MM.1S (cell line): ENCODE results near the gene BRD3OS.

Experiments used
- DNase-seq: peaks from one replicate; pipeline ENCODE4 v3.0.0-alpha.2; 2015
- H2AFZ ChIP-seq: fragments of 300-600 bp; sonication (generic); 2 replicates; pipeline ENCODE4 v1.6.0; 2016; ENCODE audit warnings: antibody characterized with exemption, low read length
- H3F3A ChIP-seq: fragments of 300-600 bp; sonication (generic); 2 replicates; pipeline ENCODE4 v1.6.1; 2016; ENCODE audit warnings: mild to moderate bottlenecking, antibody characterized with exemption, low read length, moderate library complexity, mixed read lengths; ENCODE audit not compliant: insufficient read depth
- H3K27ac ChIP-seq: fragments of 300-600 bp; sonication (generic); 2 replicates; pipeline ENCODE4 v1.5.1; 2016; ENCODE audit warnings: mild to moderate bottlenecking, low read length
- H3K27me3 ChIP-seq: fragments of 300-600 bp; sonication (generic); replicated peaks from 2 replicates; pipeline ENCODE4 v1.6.0; 2016; ENCODE audit warnings: low read length; ENCODE audit not compliant: insufficient read depth
- H3K36me3 ChIP-seq: fragments of 300-600 bp; sonication (generic); replicated peaks from 2 replicates; pipeline ENCODE4 v1.6.1; 2016; ENCODE audit warnings: mild to moderate bottlenecking, low read length, mixed read lengths; ENCODE audit not compliant: insufficient read depth
- H3K4me1 ChIP-seq: fragments of 300-600 bp; sonication (generic); 2 replicates; pipeline ENCODE4 v1.6.1; 2016; ENCODE audit warnings: low read length, mixed read lengths
- H3K4me2 ChIP-seq: fragments of 300-600 bp; sonication (generic); 2 replicates; pipeline ENCODE4 v1.6.0; 2016; ENCODE audit warnings: low read depth, low read length
- H3K4me3 ChIP-seq: fragments of 300-600 bp; sonication (generic); 2 replicates; pipeline ENCODE4 v1.5.1; 2016; ENCODE audit warnings: low read length, mixed read lengths
- H3K79me2 ChIP-seq: fragments of 300-600 bp; sonication (generic); 2 replicates; pipeline ENCODE4 v1.6.1; 2016; ENCODE audit warnings: mixed run types, low read length, mixed read lengths
- H3K9ac ChIP-seq: fragments of 300-600 bp; sonication (generic); 2 replicates; pipeline ENCODE4 v1.6.1; 2016; ENCODE audit warnings: low read length, mixed read lengths
- H3K9me2 ChIP-seq: fragments of 300-600 bp; sonication (generic); replicated peaks from 2 replicates; pipeline ENCODE4 v1.6.1; 2016; ENCODE audit warnings: mild to moderate bottlenecking, low read length, mixed read lengths; ENCODE audit not compliant: insufficient read depth
- H3K9me3 ChIP-seq: fragments of 300-600 bp; sonication (generic); replicated peaks from 2 replicates; pipeline ENCODE4 v1.6.1; 2016; ENCODE audit warnings: mild to moderate bottlenecking, low read length, mixed read lengths; ENCODE audit not compliant: insufficient read depth
- H4K20me1 ChIP-seq: fragments of 300-600 bp; sonication (generic); 2 replicates; pipeline ENCODE4 v1.6.1; 2016; ENCODE audit warnings: mild to moderate bottlenecking, low read length, moderate library complexity, mixed read lengths; ENCODE audit not compliant: insufficient read depth
- EZH2 ChIP-seq: fragments of 300-600 bp; sonication (generic); optimal IDR thresholded peaks from 2 replicates; pipeline ENCODE3; 2017; ENCODE audit warnings: low read depth, mild to moderate bottlenecking, antibody characterized with exemption, low read length, mixed read lengths
- EZH2phosphoT487 ChIP-seq: fragments of 300-600 bp; sonication (generic); IDR thresholded peaks from 2 replicates; pipeline ENCODE4 v1.6.1; 2018; ENCODE audit warnings: antibody characterized with exemption, low read length
- TF ChIP-seq, protein P1 (sequence below): fragments of 300-600 bp; sonication (generic); IDR thresholded peaks from 2 replicates; pipeline ENCODE4 v1.5.1; 2016; ENCODE audit warnings: antibody characterized with exemption, low read length, mixed read lengths

Gene BRD3OS

DNA sequence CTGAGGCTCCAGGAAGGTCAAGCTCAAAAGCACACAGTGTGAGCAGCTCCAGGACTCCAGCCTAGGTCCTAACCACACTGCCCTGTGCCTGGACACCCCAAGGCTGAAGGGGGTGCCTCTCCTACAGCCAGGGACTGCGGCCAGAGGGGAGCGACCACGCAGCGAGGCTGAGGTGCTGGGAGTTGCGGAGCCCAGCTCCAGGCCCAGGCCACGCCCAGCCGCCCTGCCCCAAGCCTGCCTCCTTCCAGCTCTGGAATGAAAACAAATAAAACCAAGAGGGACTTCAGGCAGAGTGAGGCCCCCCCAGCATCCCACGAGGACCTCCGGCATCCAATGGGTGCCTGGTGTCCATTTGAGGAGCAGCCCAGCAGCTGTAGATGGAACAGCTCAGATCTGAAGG, 48.4 kb upstream of the BRD3OS start:
- Histone ChIP-seq H3K79me2 (no peaks in the 10 kb centered on the region), H3K4me1 (no peaks in the 10 kb centered on the region), H3K9ac (no peak overlapping the region), H2AFZ (no peak overlapping the region), H3K9me2 (no peaks in the 10 kb centered on the region), H3K4me3 (no peak overlapping the region), H3K4me2 (no peak overlapping the region), H3K27ac (no peak overlapping the region), H3F3A (no peaks in the 10 kb centered on the region), H4K20me1 (no peaks in the 10 kb centered on the region), H3K36me3 (no peaks in the 10 kb centered on the region), H3K27me3 (peaks cover 34% of the 10 kb centered on the region), H3K9me3 (no peaks in the 10 kb centered on the region)
- TF ChIP-seq EZH2phosphoT487, result no peak
- TF ChIP-seq EZH2, result no peak
- TF ChIP-seq, protein P1, sequence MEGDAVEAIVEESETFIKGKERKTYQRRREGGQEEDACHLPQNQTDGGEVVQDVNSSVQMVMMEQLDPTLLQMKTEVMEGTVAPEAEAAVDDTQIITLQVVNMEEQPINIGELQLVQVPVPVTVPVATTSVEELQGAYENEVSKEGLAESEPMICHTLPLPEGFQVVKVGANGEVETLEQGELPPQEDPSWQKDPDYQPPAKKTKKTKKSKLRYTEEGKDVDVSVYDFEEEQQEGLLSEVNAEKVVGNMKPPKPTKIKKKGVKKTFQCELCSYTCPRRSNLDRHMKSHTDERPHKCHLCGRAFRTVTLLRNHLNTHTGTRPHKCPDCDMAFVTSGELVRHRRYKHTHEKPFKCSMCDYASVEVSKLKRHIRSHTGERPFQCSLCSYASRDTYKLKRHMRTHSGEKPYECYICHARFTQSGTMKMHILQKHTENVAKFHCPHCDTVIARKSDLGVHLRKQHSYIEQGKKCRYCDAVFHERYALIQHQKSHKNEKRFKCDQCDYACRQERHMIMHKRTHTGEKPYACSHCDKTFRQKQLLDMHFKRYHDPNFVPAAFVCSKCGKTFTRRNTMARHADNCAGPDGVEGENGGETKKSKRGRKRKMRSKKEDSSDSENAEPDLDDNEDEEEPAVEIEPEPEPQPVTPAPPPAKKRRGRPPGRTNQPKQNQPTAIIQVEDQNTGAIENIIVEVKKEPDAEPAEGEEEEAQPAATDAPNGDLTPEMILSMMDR, result no peak
- no peak for DNase-seq

DNA sequence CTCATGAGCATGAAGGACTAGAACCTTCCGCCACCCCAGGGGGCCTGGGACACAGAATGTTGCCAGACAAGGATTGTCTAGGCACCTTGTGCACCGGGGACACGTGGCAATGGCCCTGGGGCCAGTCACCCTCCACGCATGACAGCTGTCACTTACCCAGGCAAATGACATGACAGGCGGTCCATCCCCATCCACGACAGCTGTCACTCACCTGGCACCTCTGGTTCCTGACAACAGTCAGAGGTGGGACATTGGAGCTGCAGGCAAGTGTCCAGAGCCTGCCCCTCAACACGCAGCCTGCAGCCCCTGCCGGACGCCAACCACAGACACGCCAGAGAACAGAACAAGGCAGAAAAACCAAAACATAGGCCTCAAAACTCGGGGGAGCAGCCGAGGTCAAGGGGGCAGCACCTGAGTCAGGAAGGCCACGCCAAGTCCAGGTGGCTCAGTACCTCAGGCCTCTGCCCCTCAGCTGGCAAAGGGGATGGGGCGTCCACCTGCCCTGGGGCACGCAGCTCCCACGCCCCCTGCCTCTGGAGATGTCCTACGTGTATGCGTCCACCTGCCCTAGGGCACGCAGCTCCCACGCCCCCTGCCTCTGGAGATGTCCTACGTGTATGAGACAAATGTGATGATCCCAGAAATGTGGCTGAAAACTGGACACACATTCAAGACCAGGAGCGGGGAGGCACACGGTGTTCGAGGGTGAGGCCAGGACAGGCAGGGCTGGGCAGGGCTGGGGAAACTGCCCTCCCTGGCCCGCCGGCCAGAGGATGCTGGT, 47.7 kb upstream of the BRD3OS start:
- no peak overlapping the region for H3K27ac ChIP-seq
- H4K20me1 ChIP-seq, result no peaks in the 10 kb centered on the region
- no peak overlapping the region for H3K4me2 ChIP-seq
- no peak overlapping the region for H3K9ac ChIP-seq
- TF ChIP-seq, protein P1, result no peak
- TF ChIP-seq EZH2phosphoT487, result no peak
- TF ChIP-seq EZH2, result no peak
- H2AFZ ChIP-seq, result no peak overlapping the region
- no peaks in the 10 kb centered on the region for H3K9me2 ChIP-seq
- no peaks in the 10 kb centered on the region for H3K9me3 ChIP-seq
- H3K4me3 ChIP-seq, result no peak overlapping the region
- H3K36me3 ChIP-seq, result no peaks in the 10 kb centered on the region
- DNase-seq, result no peak
- no peaks in the 10 kb centered on the region for H3K4me1 ChIP-seq
- H3F3A ChIP-seq, result no peaks in the 10 kb centered on the region
- no peaks in the 10 kb centered on the region for H3K79me2 ChIP-seq
- peaks cover 33% of the 10 kb centered on the region for H3K27me3 ChIP-seq

DNA sequence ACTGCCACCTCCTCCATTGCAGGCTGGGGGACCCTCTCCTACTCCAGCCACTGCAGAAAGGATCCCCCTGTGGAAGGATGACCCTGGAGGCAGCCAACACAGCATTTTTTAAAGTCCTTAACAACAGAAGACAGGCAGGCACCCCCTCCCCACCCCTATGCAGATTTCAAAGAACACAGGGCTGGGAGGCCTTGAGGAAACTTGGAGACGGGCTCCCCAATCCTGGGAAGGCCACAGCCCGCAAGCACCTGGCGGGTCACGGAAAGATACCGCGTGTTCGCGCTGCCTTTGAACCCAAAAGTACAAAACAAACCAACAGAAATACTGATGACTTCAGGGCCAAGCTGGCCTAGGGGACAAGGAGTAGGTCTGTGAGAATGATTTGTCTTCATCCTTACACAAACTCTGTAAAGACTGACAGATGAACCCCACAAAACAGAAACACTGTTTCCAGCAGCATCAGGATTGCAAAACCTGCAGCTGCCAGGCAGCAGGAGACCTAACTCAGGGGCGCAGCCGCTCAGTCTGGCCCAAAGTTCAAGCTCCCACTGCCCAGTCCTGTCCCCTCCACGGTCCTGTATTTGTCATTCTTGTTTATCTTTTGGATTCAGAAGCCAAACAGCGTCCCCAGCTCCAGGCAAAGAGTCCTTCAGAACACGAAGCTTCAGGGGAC, 46.9 kb upstream of the BRD3OS start:
- Histone ChIP-seq H3K4me2 (no peak overlapping the region), H4K20me1 (no peaks in the 10 kb centered on the region), H3K27ac (no peak overlapping the region), H3F3A (no peaks in the 10 kb centered on the region), H3K4me3 (no peak overlapping the region), H3K9me2 (no peaks in the 10 kb centered on the region), H3K27me3 (peaks cover 33% of the 10 kb centered on the region), H3K9ac (no peak overlapping the region), H3K36me3 (no peaks in the 10 kb centered on the region), H2AFZ (no peak overlapping the region), H3K79me2 (no peaks in the 10 kb centered on the region), H3K4me1 (no peaks in the 10 kb centered on the region), H3K9me3 (no peaks in the 10 kb centered on the region)
- TF ChIP-seq EZH2phosphoT487 (no peak), EZH2 (no peak)
- TF ChIP-seq, protein P1, result no peak
- DNase-seq, result no peak
